CD14-positive monocyte (primary cell): ENCODE data around the gene SLC35B4. TPM values are rescaled to one million over a fixed set of nuclear protein-coding genes. Genes with fewer than 3 reads are reported as not detected.

Experiments
- DNase-seq, 3 donors: peaks; one replicate each; pipeline ENCODE4 v3.0.0-alpha.2; 2011 to 2022
- H2AFZ ChIP-seq: 2 replicates; pipeline ENCODE4 v1.6.0; 2012; ENCODE audit warnings: mild to moderate bottlenecking, low read depth, low read length, inconsistent platforms; ENCODE audit not compliant: insufficient read depth, poor library complexity, severe bottlenecking
- H3K27ac ChIP-seq, 2 donors: 1 replicate in 1 of 2; 2 replicates in 1 of 2; pipeline ENCODE4 v1.5.1; 2012 to 2013; ENCODE audit warnings: low read length in 2 of 2, control low read depth in 1 of 2, inconsistent platforms in 1 of 2, low read depth in 1 of 2, mild to moderate bottlenecking in 1 of 2
- H3K27me3 ChIP-seq, 2 donors: one replicate each; pipeline versions ENCODE4 v1.6.0 to v1.6.1; 2011 to 2013; ENCODE audit warnings: low read length in 2 of 2; ENCODE audit not compliant: control insufficient read depth in 2 of 2, insufficient read depth in 2 of 2
- H3K36me3 ChIP-seq, 2 donors: replicated peaks in 1 of 2; 1 replicate in 1 of 2; 2 replicates in 1 of 2; pipeline versions ENCODE4 v1.5.1 to v1.6.1; 2012 to 2013; ENCODE audit warnings: low read length in 2 of 2, control low read depth in 1 of 2, inconsistent platforms in 1 of 2, mild to moderate bottlenecking in 1 of 2; ENCODE audit not compliant: insufficient read depth in 2 of 2, control insufficient read depth in 1 of 2
- H3K4me1 ChIP-seq, 2 donors: 1 replicate in 1 of 2; 2 replicates in 1 of 2; pipeline versions ENCODE4 v1.5.1 to v1.6.1; 2012 to 2013; ENCODE audit warnings: low read length in 2 of 2, control low read depth in 1 of 2, inconsistent platforms in 1 of 2, mild to moderate bottlenecking in 1 of 2, moderate library complexity in 1 of 2; ENCODE audit not compliant: insufficient read depth in 2 of 2, control insufficient read depth in 1 of 2
- H3K4me2 ChIP-seq: replicated peaks from 2 replicates; pipeline ENCODE3; 2012; ENCODE audit warnings: low read length, moderate library complexity, mild to moderate bottlenecking; ENCODE audit not compliant: poor library complexity, severe bottlenecking; ENCODE audit errors: extremely low read depth
- H3K4me3 ChIP-seq, 3 experiments: fragments of 200-600 bp in 1 of 3; sonication (generic) in 1 of 3; replicated peaks in 1 of 3; 1 replicate in 2 of 3; 2 replicates in 1 of 3; pipeline ENCODE4 v1.5.1; 2011 to 2013; ENCODE audit warnings: low read length in 3 of 3, mild to moderate bottlenecking in 3 of 3, control low read depth in 2 of 3, low read depth in 2 of 3, inconsistent platforms in 1 of 3, moderate library complexity in 1 of 3
- H3K79me2 ChIP-seq: 2 replicates; pipeline ENCODE4 v1.6.0; 2012; ENCODE audit warnings: mild to moderate bottlenecking, control low read depth, inconsistent platforms, low read length, moderate library complexity; ENCODE audit not compliant: insufficient read depth
- H3K9ac ChIP-seq: 2 replicates; pipeline ENCODE4 v1.6.0; 2017; ENCODE audit warnings: low read length, mild to moderate bottlenecking; ENCODE audit not compliant: insufficient read depth, poor library complexity, severe bottlenecking
- H3K9me3 ChIP-seq, 2 donors: replicated peaks in 1 of 2; 1 replicate in 1 of 2; 2 replicates in 1 of 2; pipeline versions ENCODE4 v1.5.1 to v1.6.1; 2012 to 2013; ENCODE audit warnings: low read length in 2 of 2, control low read depth in 1 of 2; ENCODE audit not compliant: control insufficient read depth in 1 of 2, insufficient read depth in 1 of 2
- H4K20me1 ChIP-seq: 2 replicates; pipeline ENCODE4 v1.6.0; 2012; ENCODE audit warnings: mild to moderate bottlenecking, low read length, control low read depth, moderate library complexity; ENCODE audit not compliant: insufficient read depth
- H3K27ac Mint-ChIP-seq, 7 donors: one replicate each; pipeline ENCODE4 v1.8.0; 2020; ENCODE audit warnings: mild to moderate bottlenecking in 7 of 7, mixed read lengths in 7 of 7, moderate library complexity in 6 of 7, inconsistent platforms in 2 of 7
- H3K27me3 Mint-ChIP-seq, 3 donors: one replicate each; pipeline ENCODE4 v1.8.0; 2021 to 2022; ENCODE audit warnings: low read depth in 3 of 3, mild to moderate bottlenecking in 3 of 3, mixed read lengths in 3 of 3, moderate library complexity in 3 of 3, inconsistent platforms in 1 of 3
- H3K36me3 Mint-ChIP-seq, 2 donors: one replicate each; pipeline ENCODE4 v1.8.0; 2020; ENCODE audit warnings: mixed read lengths in 2 of 2, inconsistent platforms in 1 of 2, mild to moderate bottlenecking in 1 of 2
- H3K4me1 Mint-ChIP-seq: one replicate; pipeline ENCODE4 v1.8.0; 2020; ENCODE audit warnings: mild to moderate bottlenecking, mixed read lengths
- H3K4me3 Mint-ChIP-seq, 2 donors: one replicate each; pipeline ENCODE4 v1.8.0; 2020; ENCODE audit warnings: mild to moderate bottlenecking in 2 of 2, mixed read lengths in 2 of 2, moderate library complexity in 1 of 2
- H3K9me3 Mint-ChIP-seq, 7 donors: one replicate each; pipeline ENCODE4 v1.8.0; 2020 to 2022; ENCODE audit warnings: mixed read lengths in 7 of 7, mild to moderate bottlenecking in 6 of 7, moderate library complexity in 6 of 7, inconsistent platforms in 2 of 7
- CTCF ChIP-seq: fragments of 200-600 bp; IDR thresholded peaks from one replicate; pipeline ENCODE4 v1.8.0; 2022; ENCODE audit warnings: antibody characterized with exemption, mild to moderate bottlenecking
- WGBS: methylation state at CpG from one replicate; pipeline ENCODE4 v1.1.5; 2013; ENCODE audit warnings: missing lambda C conversion rate; ENCODE audit not compliant: insufficient coverage; 5-methylcytosine and 5-hydroxymethylcytosine counted together
- intact Hi-C, 2 donors: fragments of 100-400 bp; cut with micrococcal nuclease; formaldehyde crosslinking; loops; one replicate each; pipeline versions ENCODE4 v1.15.0 to v1.15.1; 2023
- polyA plus RNA-seq, 3 donors: library from polyadenylated mRNA; depleted of rRNA in 1 of 3; unstranded in 2 of 3; stranded (reverse) in 1 of 3; fragments of 300-500 nt in 2 of 3; fragments of >200 nt in 1 of 3; fragmentation: Illumina TruSeq in 2 of 3; gene quantifications; 1 replicate in 2 of 3; 2 replicates in 1 of 3; pipeline ENCODE4 v1.2.3, GENCODE V29; 2012 to 2021

The SLC35B4 gene
- polyA plus RNA-seq, 3 donors, result 9.4 to 21.1 (median 12.7) TPM

- no peak for TF ChIP-seq CTCF
- H3K9me3 ChIP-seq, result no peaks in the 10 kb centered on the region
- no peaks in the 10 kb centered on the region for H3K4me1 ChIP-seq
- WGBS, result 100% methylated on average over 1 of the region's 6 CpGs
- H2AFZ ChIP-seq, result no peak overlapping the region
- no peak overlapping the region for H3K4me2 ChIP-seq
- no peaks in the 10 kb centered on the region for H3K36me3 Mint-ChIP-seq
- no peak for DNase-seq
- no peaks in the 10 kb centered on the region for H3K4me1 Mint-ChIP-seq
- no peak overlapping the region for H3K27ac ChIP-seq
- no peaks in the 10 kb centered on the region for H4K20me1 ChIP-seq
- H3K4me3 Mint-ChIP-seq, result no peak overlapping the region
- intact Hi-C loops, result no loop called here
- H3K27me3 Mint-ChIP-seq, result peaks cover 0 to 4% (median 4%) of the 10 kb centered on the region in 3 donors
- H3K4me3 ChIP-seq, result no peak overlapping the region
- no peaks in the 10 kb centered on the region for H3K27me3 ChIP-seq
- H3K27ac Mint-ChIP-seq, result no peak overlapping the region
- no peaks in the 10 kb centered on the region for H3K9me3 Mint-ChIP-seq
- H3K36me3 ChIP-seq, result no peaks in the 10 kb centered on the region
- no peak overlapping the region for H3K9ac ChIP-seq
- H3K79me2 ChIP-seq, result no peaks in the 10 kb centered on the region
These were observed 27.1 kb upstream of the SLC35B4 start for GRCh38 chr7:134343796-134344195.

DNA sequence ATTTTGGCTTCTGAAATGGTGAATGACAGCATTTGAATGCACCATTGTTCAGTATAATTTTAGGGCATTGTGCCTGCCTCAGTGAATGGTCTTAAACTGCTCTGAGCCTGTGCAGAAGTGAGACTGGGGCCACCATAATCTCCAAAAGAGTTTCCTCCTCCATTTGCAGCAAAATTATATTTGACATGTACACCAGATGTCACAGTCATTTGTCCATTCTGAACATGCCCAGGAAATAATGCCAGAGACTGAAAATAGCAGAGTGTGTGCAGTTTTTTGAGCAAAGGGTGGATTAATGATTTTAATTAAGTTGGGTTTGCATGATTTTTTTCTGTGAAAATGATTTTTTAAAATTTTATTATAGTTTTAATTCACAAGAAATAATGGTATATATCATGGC lies 26.4 kb upstream of the SLC35B4 start:
- peaks cover 0 to 4% (median 4%) of the 10 kb centered on the region in 3 donors for H3K27me3 Mint-ChIP-seq

More for the DNA sequence above, 26.4 kb upstream of the SLC35B4 start:
- Histone ChIP-seq H2AFZ (no peak overlapping the region), H3K27ac (no peak overlapping the region), H3K27me3 (no peaks in the 10 kb centered on the region), H3K4me1 (no peaks in the 10 kb centered on the region), H3K4me3 (no peak overlapping the region), H3K4me2 (no peak overlapping the region), H3K9ac (no peak overlapping the region), H3K79me2 (no peaks in the 10 kb centered on the region), H3K9me3 (no peaks in the 10 kb centered on the region), H4K20me1 (no peaks in the 10 kb centered on the region), H3K36me3 (no peaks in the 10 kb centered on the region)
- Mint-ChIP-seq H3K4me1 (no peaks in the 10 kb centered on the region), H3K27ac (no peak overlapping the region), H3K9me3 (no peaks in the 10 kb centered on the region), H3K36me3 (no peaks in the 10 kb centered on the region), H3K4me3 (no peak overlapping the region)
- no peak for DNase-seq
- intact Hi-C loops, result no loop called here
- no peak for TF ChIP-seq CTCF
